Left lobe of liver (tissue), 2 donors: ENCODE results near the gene CEACAM8. TPM values are rescaled to one million over a fixed set of nuclear protein-coding genes. Genes with fewer than 3 reads are reported as not detected.
"Not testable (repeated sequence)": the region's sequence is repeated elsewhere in the genome, so short reads cannot be mapped to it uniquely, and the experiment has no call there.

Experiments
- ATAC-seq: fragments of 200-7000 bp; cut with Tn5 transposase; one replicate; pipeline ENCODE4 v1.9.1; 2020; ENCODE audit warnings: mild to moderate bottlenecking, moderate library complexity
- DNase-seq: peaks from one replicate; pipeline ENCODE4 v3.0.0-alpha.2; 2020; ENCODE audit warnings: low spot score
- total RNA-seq: library from RNA; stranded (reverse); gene quantifications from one replicate; pipeline ENCODE4 v1.2.1, GENCODE V29; 2021
- donor health status: DM: no; HTN: no; CAD: no; lungs with moderate emphysema.
- donor health status: DM: no; HTN: yes; CAD: no.

Gene CEACAM8
- total RNA-seq, result 0.33 TPM

GRCh38 chr19:42594617-42595489 is at the start of gene CEACAM8:
Gene CEACAM8 (minus strand): TSS chr19:42594924. CDS start chr19:42594828, 96 bp downstream.
- no peak for DNase-seq
- ATAC-seq, result no peak

- not testable (repeated sequence) for DNase-seq, ATAC-seq
Measured at GRCh38 chr19:42639324-42640092, 44.8 kb upstream of the CEACAM8 start.

GRCh38 chr19:42635233-42635539 is 40.5 kb upstream of the CEACAM8 start:
- ATAC-seq, result peak; percentile 31
- DNase-seq, result no peak

- ATAC-seq, result peak; percentile 92
- DNase-seq, result no peak
Measured at GRCh38 chr19:42634409-42635232, 39.9 kb upstream of the CEACAM8 start.

- no peak for ATAC-seq
- no peak for DNase-seq
Measured at GRCh38 chr19:42629191-42629590, 34.5 kb upstream of the CEACAM8 start.

GRCh38 chr19:42628411-42629140 is 33.9 kb upstream of the CEACAM8 start:
- ATAC-seq, result no peak
- no peak for DNase-seq

GRCh38 chr19:42627916-42628315 is 33.2 kb upstream of the CEACAM8 start:
- no peak for DNase-seq
- no peak for ATAC-seq

- ATAC-seq (peak; percentile 85), DNase-seq (peak; percentile 85)
Measured at GRCh38 chr19:42626181-42626580, 31.5 kb upstream of the CEACAM8 start.

GRCh38 chr19:42619271-42619670 is 24.5 kb upstream of the CEACAM8 start:
- DNase-seq (no peak), ATAC-seq (no peak)

GRCh38 chr19:42613666-42614065 is 18.9 kb upstream of the CEACAM8 start:
- ATAC-seq (no peak), DNase-seq (no peak)

- not testable (repeated sequence) for DNase-seq
Measured at GRCh38 chr19:42610401-42610915, 15.7 kb upstream of the CEACAM8 start.

GRCh38 chr19:42606660-42607351 is 12.1 kb upstream of the CEACAM8 start:
- ATAC-seq (peak; percentile 82), DNase-seq (peak; percentile 56)

More at GRCh38 chr19:42610401-42610915, 15.7 kb upstream of the CEACAM8 start:
- not testable (repeated sequence) for ATAC-seq

- DNase-seq, result no peak
- ATAC-seq, result peak; percentile 66
Measured at GRCh38 chr19:42601811-42602443, 7.2 kb upstream of the CEACAM8 start.

GRCh38 chr19:42596391-42597072 is 1.8 kb upstream of the CEACAM8 start:
- DNase-seq, result no peak
- peak; percentile 93 for ATAC-seq

GRCh38 chr19:42595550-42596172 is 937 bp upstream of the CEACAM8 start:
- DNase-seq, result no peak

GRCh38 chr19:42589792-42590191 is 4.9 kb downstream of the CEACAM8 start:
- no peak for DNase-seq
- no peak for ATAC-seq

More at GRCh38 chr19:42595550-42596172, 937 bp upstream of the CEACAM8 start:
- ATAC-seq, result no peak

- no peak for DNase-seq
- no peak for ATAC-seq
Measured at GRCh38 chr19:42584466-42584865, 10.3 kb downstream of the CEACAM8 start.

GRCh38 chr19:42577016-42577415 is 17.7 kb downstream of the CEACAM8 start:
- no peak for ATAC-seq
- no peak for DNase-seq
